Small intestine (tissue), 16 donors: ENCODE data around the gene C12orf56. TPM values are rescaled to one million over a fixed set of nuclear protein-coding genes. Genes with fewer than 3 reads are reported as not detected.
A peak's percentile ranks its signal among the peaks of the same experiment; 100 is the strongest.

Experiments
- DNase-seq, 2 donors: peaks; one replicate each; pipeline versions ENCODE4 v3.0.0 to v3.0.0-alpha.2; 2013
- FAIRE-seq: peaks from 2 replicates; lab custom pipeline; 2012; peaks lifted over from hg19 to GRCh38; lab: Jason Lieb, UNC
- H3K27ac ChIP-seq, 3 donors: one replicate each; pipeline ENCODE4 v1.5.1; 2013; ENCODE audit warnings: low read length in 2 of 3, mild to moderate bottlenecking in 2 of 3, control low read depth in 1 of 3, inconsistent platforms in 1 of 3, low read depth in 1 of 3, moderate library complexity in 1 of 3
- H3K27me3 ChIP-seq, 3 donors: one replicate each; pipeline ENCODE4 v1.6.1; 2013; ENCODE audit warnings: low read length in 3 of 3, inconsistent platforms in 1 of 3; ENCODE audit not compliant: control insufficient read depth in 3 of 3, insufficient read depth in 3 of 3
- H3K36me3 ChIP-seq, 3 donors: one replicate each; pipeline ENCODE4 v1.6.1; 2013; ENCODE audit warnings: low read length in 3 of 3, inconsistent platforms in 1 of 3, low read depth in 1 of 3, mild to moderate bottlenecking in 1 of 3, moderate library complexity in 1 of 3; ENCODE audit not compliant: control insufficient read depth in 3 of 3, insufficient read depth in 2 of 3
- H3K4me1 ChIP-seq, 3 donors: one replicate each; pipeline ENCODE4 v1.6.1; 2013; ENCODE audit warnings: low read length in 2 of 3, inconsistent platforms in 1 of 3, low read depth in 1 of 3, mild to moderate bottlenecking in 1 of 3, moderate library complexity in 1 of 3; ENCODE audit not compliant: control insufficient read depth in 3 of 3, insufficient read depth in 2 of 3
- H3K4me3 ChIP-seq, 3 donors: one replicate each; pipeline ENCODE4 v1.5.1; 2013; ENCODE audit warnings: low read length in 3 of 3, control low read depth in 1 of 3, inconsistent platforms in 1 of 3, low read depth in 1 of 3, mild to moderate bottlenecking in 1 of 3, moderate library complexity in 1 of 3
- H3K9me3 ChIP-seq, 2 donors: one replicate each; pipeline ENCODE4 v1.6.1; 2013; ENCODE audit warnings: low read depth in 1 of 2, low read length in 1 of 2; ENCODE audit not compliant: control insufficient read depth in 2 of 2, insufficient read depth in 1 of 2
- WGBS, 3 donors: extraction: QIAGEN DNeasy Blood & Tissue Kit; methylation state at CpG; one replicate each; pipeline ENCODE4 v1.1.7; 2013; 5-methylcytosine and 5-hydroxymethylcytosine counted together
- long read RNA-seq, 10 donors: transcript quantifications; one replicate each; lab custom pipeline, GENCODE V29; 2026
- polyA plus RNA-seq, 4 donors: library from polyadenylated mRNA; stranded (reverse) in 3 of 4; unstranded in 1 of 4; fragments of 200-250 nt in 3 of 4; fragments of 120-200 nt in 1 of 4; gene quantifications; one replicate each; pipeline versions ENCODE4 v1.2.1 to v1.2.3, GENCODE V29; 2013
- donor health status: healthy with polysubstance abuse.
- donor health status: control.
- donor health status: control.
- donor health status: Bipolar disorder and iron deficiency.
- donor health status: healthy.

C12orf56 gene, protein sequence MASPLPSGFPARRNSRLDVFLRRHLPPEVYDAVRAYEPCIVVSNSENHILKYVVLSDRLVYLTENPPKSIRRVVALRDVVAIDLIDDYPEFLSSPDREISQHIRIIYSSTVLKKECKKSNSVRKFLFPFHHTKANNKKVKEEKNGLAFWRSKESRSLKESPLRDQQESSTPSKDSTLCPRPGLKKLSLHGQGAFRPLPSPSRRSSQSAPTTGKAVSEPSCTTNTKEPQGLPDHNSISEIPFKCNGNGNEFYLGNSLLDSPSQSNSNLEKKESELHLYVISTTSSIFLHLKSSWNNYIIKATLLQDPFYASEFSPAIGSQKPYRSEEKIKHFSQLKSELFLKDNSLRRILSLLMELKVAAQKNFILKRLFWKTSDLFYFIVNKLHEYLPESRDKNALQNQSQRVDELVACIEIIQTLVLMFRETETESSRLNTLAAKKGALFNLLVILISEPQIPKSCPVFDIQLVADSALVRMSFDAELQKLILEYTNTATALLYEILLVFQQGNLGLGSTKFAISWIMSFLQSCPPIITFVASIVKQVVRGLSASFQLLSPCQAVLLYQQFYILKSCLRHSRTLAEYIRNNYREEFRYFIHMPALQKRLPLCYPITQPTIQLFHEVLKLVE
- polyA plus RNA-seq: under 1 TPM in 1 of 4 donors, not detected in 3; 0.04 TPM
- long read RNA-seq, donor 1: 0 reads
- long read RNA-seq, donor 2: 0 reads
- long read RNA-seq, donor 3: 0 reads
- long read RNA-seq, donor 4: 0 reads
- long read RNA-seq, donor 5: 0 reads
- long read RNA-seq, donor 6: 0 reads
- long read RNA-seq, donor 7: 0 reads
- long read RNA-seq, donor 8: 0 reads
- long read RNA-seq, donor 9: 0 reads
- long read RNA-seq, donor 10: 0 reads

DNA sequence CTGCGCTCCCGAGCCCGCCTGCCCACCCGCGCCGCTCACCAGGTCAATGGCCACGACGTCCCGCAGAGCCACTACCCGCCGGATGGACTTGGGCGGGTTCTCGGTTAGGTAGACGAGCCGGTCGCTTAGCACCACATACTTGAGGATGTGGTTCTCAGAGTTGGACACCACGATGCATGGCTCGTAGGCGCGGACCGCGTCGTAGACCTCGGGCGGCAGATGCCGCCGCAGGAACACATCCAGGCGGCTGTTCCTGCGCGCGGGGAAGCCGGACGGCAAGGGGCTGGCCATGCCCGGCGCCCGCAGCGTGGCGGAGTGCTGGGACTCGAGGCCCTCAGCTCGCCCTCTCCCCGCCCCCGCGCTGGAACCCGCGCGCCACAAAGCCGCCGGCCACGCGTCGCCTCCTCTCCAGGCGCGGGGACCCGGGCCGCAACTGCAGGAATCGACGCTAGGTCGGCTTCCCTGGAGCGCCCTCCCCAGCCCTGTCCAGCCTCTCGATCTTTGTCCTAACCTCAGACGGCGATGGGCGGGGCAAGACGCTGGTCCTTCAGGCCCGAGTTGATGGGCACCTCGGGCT, at the start of gene C12orf56:
Gene C12orf56 (minus strand): TSS at position 484 of the 577 bp plus-strand sequence. CDS start 193 bp downstream, at position 291.
- FAIRE-seq: no peak
- Histone ChIP-seq H3K27me3 (peaks cover 0 to 32% (median 3%) of the 10 kb centered on the region in 3 donors), H3K36me3 (no peaks in the 10 kb centered on the region), H3K9me3 (no peaks in the 10 kb centered on the region), H3K4me3 (peak within 1 kb of the TSS in 1 of 3 donors; percentile 43), H3K4me1 (peaks cover 0 to 3% (median 2%) of the 10 kb centered on the region in 3 donors), H3K27ac (no peak within 1 kb of the TSS)
- DNase-seq: peak; percentile 35 to 39
- 2 to 6% (median 4%) methylated on average over 54 to 66 of the region's 66 CpGs for WGBS, 3 donors

DNA sequence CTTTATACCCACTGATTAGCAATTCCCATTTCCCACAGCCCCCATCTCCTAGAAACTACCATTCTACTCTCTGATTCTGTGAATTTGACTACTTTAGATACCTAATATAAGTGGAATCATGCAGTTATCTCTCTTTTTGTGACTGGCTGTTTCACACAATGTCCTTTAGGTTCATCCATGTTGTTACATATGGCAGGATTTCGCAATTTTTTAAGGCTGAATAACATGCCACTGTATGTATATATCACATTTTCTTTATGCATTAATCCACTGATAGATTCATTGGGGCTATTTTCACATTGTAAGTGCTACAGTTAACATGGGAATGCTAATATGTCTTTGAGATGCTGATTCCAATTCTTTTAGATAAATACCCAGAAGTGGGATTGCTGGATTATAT, 49.5 kb upstream of the C12orf56 start:
- Histone ChIP-seq H3K27me3 (no peaks in the 10 kb centered on the region), H3K4me3 (no peak overlapping the region), H3K9me3 (no peaks in the 10 kb centered on the region), H3K4me1 (no peaks in the 10 kb centered on the region), H3K27ac (no peak overlapping the region), H3K36me3 (peaks cover 10 to 34% (median 10%) of the 10 kb centered on the region in 3 donors)
- FAIRE-seq (no peak), DNase-seq (no peak)
- 96 to 97% (median 97%) methylated on average over 1 of the region's 1 CpG for WGBS, 3 donors

DNA sequence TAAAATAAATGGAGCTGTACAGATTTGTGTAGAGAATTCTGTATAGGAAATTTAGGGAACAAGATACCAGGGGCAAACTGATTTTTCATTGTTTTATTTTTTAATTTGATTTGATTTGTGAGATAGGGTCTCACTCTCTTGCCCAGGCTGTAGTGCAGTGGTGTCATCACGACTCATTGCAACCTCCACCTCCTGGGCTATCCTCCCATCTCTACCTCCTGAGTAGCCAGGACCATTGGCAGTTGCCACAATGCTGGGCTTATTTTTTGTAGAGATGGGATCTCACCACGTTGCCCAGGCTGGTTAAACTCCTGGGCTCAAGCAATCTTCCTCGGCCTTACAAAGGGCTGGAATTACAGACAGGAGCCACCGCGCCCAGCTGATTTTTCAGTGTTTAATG, 43.4 kb upstream of the C12orf56 start:
- 92 to 96% (median 95%) methylated on average over 5 of the region's 5 CpGs for WGBS, 3 donors
- no peaks in the 10 kb centered on the region for H3K27me3 ChIP-seq
- no peaks in the 10 kb centered on the region for H3K9me3 ChIP-seq
- H3K36me3 ChIP-seq: peaks cover 17 to 38% (median 22%) of the 10 kb centered on the region in 3 donors
- no peaks in the 10 kb centered on the region for H3K4me1 ChIP-seq
- FAIRE-seq (no peak), DNase-seq (no peak)
- H3K27ac ChIP-seq: no peak overlapping the region
- H3K4me3 ChIP-seq: no peak overlapping the region

DNA sequence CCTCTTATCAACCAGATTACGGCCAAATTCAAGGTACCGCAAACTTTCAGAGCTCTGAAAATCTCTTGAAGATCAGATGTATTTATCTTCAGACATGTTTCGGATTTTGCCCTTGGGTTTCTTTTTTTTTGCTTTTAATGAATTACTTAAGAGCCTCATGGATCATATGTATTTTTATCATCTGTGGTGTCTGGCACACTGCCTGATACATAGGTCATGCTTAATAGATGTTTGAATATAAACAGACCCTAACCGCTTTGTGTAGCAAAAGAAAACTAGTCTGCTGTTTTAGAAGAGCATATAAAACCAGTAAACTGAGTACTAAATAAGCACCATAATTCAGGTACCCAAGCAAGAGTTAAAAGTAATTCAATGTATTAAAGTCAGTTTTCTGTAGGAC, 41.2 kb upstream of the C12orf56 start:
- no peak for FAIRE-seq
- Histone ChIP-seq H3K9me3 (no peaks in the 10 kb centered on the region), H3K27ac (no peak overlapping the region), H3K27me3 (no peaks in the 10 kb centered on the region), H3K4me1 (no peaks in the 10 kb centered on the region), H3K4me3 (no peak overlapping the region), H3K36me3 (peaks cover 15 to 36% (median 23%) of the 10 kb centered on the region in 3 donors)
- 91 to 94% (median 91%) methylated on average over 4 of the region's 4 CpGs for WGBS, 3 donors
- no peak for DNase-seq

DNA sequence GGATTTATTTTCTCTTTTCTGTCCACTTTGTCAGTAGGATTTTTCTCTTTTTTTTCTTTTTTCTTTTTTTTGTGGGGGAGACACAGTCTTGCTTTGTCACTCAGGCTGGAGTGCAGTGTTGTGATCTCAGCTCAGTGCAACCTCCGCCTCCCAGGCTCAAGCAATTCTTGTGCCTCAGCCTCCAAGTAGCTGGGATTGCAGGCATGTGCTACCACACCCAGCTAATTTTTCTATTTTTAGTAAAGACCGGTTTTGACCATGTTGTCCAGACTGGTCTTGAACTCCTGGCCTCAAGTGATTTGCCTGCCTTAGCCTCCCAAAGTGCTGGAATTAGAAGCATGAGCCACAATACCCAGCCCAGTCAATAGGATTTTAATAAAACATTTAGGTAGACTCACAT, 40.3 kb upstream of the C12orf56 start:
- H3K9me3 ChIP-seq: no peaks in the 10 kb centered on the region
- FAIRE-seq: no peak
- H3K27ac ChIP-seq: no peak overlapping the region
- no peak for DNase-seq
- WGBS, 3 donors: 86 to 88% (median 87%) methylated on average over 2 of the region's 2 CpGs
- no peaks in the 10 kb centered on the region for H3K4me1 ChIP-seq
- H3K36me3 ChIP-seq: peaks cover 17 to 31% (median 21%) of the 10 kb centered on the region in 3 donors
- H3K4me3 ChIP-seq: no peak overlapping the region
- no peaks in the 10 kb centered on the region for H3K27me3 ChIP-seq

DNA sequence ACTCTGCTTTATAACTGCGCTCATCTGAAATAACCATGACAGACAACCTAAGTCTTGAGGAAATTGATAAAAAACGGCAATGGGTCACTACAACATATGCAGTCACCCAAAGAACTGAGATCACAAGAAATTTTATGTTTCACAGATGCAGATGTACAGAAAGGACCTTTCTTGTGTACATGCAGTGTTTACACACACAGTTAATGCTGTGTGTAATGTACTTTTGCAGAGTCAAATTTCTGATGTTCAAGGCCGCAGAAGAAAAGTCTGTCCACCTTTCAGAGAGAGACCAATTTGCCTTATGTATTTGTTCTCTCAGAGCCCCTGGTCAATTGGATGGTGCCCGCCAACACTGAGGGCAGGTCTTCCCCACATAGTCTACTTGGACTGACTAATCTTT, 38.4 kb upstream of the C12orf56 start:
- H3K27ac ChIP-seq: no peak overlapping the region
- no peak overlapping the region for H3K4me3 ChIP-seq
- H3K27me3 ChIP-seq: no peaks in the 10 kb centered on the region
- WGBS, 3 donors: 94 to 98% (median 96%) methylated on average over 4 of the region's 4 CpGs
- peaks cover 22 to 31% (median 22%) of the 10 kb centered on the region in 3 donors for H3K36me3 ChIP-seq
- no peaks in the 10 kb centered on the region for H3K4me1 ChIP-seq
- FAIRE-seq (no peak), DNase-seq (no peak)
- no peaks in the 10 kb centered on the region for H3K9me3 ChIP-seq

DNA sequence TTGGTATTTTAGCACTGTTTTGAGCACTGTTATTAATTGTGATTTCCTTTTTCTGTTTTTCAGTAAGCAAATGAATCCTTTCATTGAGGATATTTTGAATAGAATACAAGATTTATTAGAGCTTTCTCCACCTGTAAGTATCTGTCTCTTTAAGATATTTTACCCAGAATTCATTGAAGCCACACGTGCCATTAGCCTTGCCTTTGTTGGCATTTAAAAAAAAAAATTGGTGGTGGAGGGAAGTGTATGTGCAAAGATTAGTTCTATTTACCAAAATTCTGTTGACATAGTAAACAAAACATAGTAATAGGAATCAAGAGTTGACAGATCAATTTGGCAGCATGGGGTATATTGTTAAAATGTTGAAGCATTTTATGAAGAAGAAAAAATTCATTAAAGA, 37.4 kb upstream of the C12orf56 start:
- DNase-seq (no peak), FAIRE-seq (no peak)
- 13 to 30% (median 27%) methylated on average over 1 of the region's 1 CpG for WGBS, 3 donors
- Histone ChIP-seq H3K9me3 (no peaks in the 10 kb centered on the region), H3K36me3 (peaks cover 19 to 34% (median 20%) of the 10 kb centered on the region in 3 donors), H3K27ac (no peak overlapping the region), H3K27me3 (no peaks in the 10 kb centered on the region), H3K4me3 (no peak overlapping the region), H3K4me1 (no peaks in the 10 kb centered on the region)

DNA sequence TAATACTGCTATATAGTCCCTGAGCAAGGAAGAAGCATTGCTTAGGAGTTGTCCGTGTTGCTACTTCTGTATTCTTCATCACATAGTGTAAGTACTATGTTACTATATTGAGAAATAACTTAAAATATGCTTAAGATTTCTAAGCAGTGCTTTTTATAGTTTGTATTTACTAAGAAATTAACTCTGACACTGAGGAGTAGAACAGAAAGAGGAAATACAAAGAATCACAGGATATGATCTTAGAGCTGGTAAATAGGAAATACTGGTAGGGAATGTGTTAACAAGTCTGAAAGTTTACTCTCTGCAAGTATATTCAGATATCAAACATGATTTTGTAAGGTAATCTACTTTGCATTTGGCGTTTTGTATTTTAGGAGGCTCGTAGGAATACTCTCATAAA, 29.1 kb upstream of the C12orf56 start:
- H3K4me1 ChIP-seq: no peaks in the 10 kb centered on the region
- no peaks in the 10 kb centered on the region for H3K9me3 ChIP-seq
- FAIRE-seq (no peak), DNase-seq (no peak)
- H3K36me3 ChIP-seq: peaks cover 8 to 36% (median 14%) of the 10 kb centered on the region in 3 donors
- WGBS, 3 donors: 86 to 92% (median 88%) methylated on average over 3 of the region's 3 CpGs
- H3K4me3 ChIP-seq: no peak overlapping the region
- no peaks in the 10 kb centered on the region for H3K27me3 ChIP-seq
- H3K27ac ChIP-seq: no peak overlapping the region
